ENCODE data around the gene RPL18.
A peak's percentile ranks its signal among the peaks of the same experiment; 100 is the strongest.

Gene RPL18

DNA sequence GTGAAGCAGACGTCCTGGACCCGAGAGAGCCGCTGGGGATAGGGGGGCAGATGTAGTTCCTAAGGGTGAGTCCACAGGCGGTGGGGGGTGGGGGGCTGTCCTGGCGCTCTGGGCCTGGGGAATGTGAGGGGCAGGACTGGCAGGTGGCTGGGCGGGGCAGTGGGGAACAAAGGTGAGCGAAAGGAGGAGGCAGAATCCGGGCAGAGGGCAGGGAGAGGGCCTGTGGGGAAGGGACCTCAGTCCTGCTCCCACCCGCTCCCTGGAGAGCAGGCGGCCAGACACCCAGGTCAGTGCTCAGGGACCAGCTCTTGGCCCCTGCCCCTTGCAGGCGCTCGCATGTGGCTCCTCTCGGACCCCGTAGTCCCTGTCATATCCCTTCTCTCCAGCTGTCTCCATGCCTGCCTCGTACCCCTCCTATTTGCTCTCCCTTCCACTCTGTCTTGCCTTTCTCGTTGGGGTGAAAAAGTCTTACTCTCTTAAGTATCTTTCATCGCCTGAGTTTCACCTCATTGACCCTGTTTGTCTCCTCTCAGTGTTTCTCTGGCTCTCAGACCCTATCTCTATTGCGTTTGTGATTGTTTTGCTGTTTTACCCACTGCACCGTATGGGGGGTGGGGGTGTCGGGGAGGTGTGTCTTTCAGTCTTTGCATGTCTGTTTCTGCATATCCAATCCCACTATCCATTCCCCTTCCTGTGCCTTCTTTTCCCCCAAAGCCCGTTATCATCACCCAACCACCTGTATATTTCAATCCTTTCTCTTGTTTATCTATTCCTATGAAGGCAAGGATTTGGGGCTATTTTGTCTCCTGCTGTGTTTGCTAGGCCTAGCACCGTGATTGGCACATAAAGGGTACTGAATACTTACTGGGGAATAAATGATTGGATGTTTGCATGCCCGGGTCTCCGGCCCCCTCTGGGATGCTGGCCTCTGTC, 6.1 kb upstream of the RPL18 start:
- H3K9ac ChIP-seq (ENCODE audit: low read length), result no peak overlapping the region
- H3K27ac ChIP-seq (ENCODE audit: low read depth, low read length), result no peak overlapping the region
- peak overlapping the region; percentile 63 for H3K4me3 ChIP-seq (ENCODE audit: low read length)
- no peaks in the 10 kb centered on the region for H3K27me3 ChIP-seq (ENCODE audit: control insufficient read depth, insufficient read depth, low read length)
- H3K4me1 ChIP-seq (ENCODE audit: control insufficient read depth, insufficient read depth, low read length), result peaks cover 10% of the 10 kb centered on the region
- no peaks in the 10 kb centered on the region for H3K36me3 ChIP-seq (ENCODE audit: control insufficient read depth, insufficient read depth, low read length)

DNA sequence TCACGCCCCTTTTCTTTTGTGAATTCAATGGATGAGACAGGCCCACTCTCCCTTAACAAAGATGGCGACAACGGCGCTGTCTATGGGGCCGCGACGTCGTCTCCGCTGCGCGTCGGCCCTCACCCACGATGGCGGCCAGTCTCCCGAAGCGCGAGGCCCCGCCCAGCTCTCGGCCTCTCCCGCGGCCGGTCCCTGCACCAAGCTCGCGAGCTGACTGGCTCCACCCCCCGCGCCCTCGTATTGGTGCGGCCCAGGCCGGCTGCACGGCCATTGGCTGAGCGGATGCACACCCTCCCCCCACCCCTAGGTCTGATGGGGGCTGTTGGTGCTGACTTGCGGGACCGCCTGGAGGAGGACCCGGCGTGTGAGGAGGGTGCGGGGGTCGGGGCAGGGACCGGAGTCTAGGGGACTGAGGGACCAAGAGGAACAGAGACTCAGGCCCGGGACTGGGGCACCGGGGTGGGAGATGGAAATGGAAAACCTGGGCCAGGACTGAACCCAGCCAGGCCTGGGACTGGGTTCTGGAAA, 5.2 kb upstream of the RPL18 start:
- no peaks in the 10 kb centered on the region for H3K27me3 ChIP-seq (ENCODE audit: control insufficient read depth, insufficient read depth, low read length)
- H3K4me3 ChIP-seq (ENCODE audit: low read length), result peak overlapping the region; percentile 65
- peaks cover 8% of the 10 kb centered on the region for H3K4me1 ChIP-seq (ENCODE audit: control insufficient read depth, insufficient read depth, low read length)

GRCh38 chr19:48623556-48624066, 4.6 kb upstream of the RPL18 start:
- Histone ChIP-seq H3K36me3 (ENCODE audit: control insufficient read depth, insufficient read depth, low read length) (no peaks in the 10 kb centered on the region), H3K9ac (ENCODE audit: low read length) (peak overlapping the region; percentile 6), H3K27ac (ENCODE audit: low read depth, low read length) (peak overlapping the region; percentile 79), H3K4me3 (ENCODE audit: low read length) (peak overlapping the region; percentile 65), H3K27me3 (ENCODE audit: control insufficient read depth, insufficient read depth, low read length) (no peaks in the 10 kb centered on the region), H3K4me1 (ENCODE audit: control insufficient read depth, insufficient read depth, low read length) (peaks cover 8% of the 10 kb centered on the region)

More for the DNA sequence above, 5.2 kb upstream of the RPL18 start:
- H3K36me3 ChIP-seq (ENCODE audit: control insufficient read depth, insufficient read depth, low read length), result no peaks in the 10 kb centered on the region
- peak overlapping the region; percentile 6 for H3K9ac ChIP-seq (ENCODE audit: low read length)
- peak overlapping the region; percentile 79 for H3K27ac ChIP-seq (ENCODE audit: low read depth, low read length)

- peaks cover 22% of the 10 kb centered on the region for H3K4me1 ChIP-seq (ENCODE audit: control insufficient read depth, insufficient read depth, low read length)
- peak overlapping the region; percentile 70 for H3K4me3 ChIP-seq (ENCODE audit: low read length)
- H3K9ac ChIP-seq (ENCODE audit: low read length), result peak overlapping the region; percentile 53
- H3K27me3 ChIP-seq (ENCODE audit: control insufficient read depth, insufficient read depth, low read length), result no peaks in the 10 kb centered on the region
- peaks cover 24% of the 10 kb centered on the region for H3K36me3 ChIP-seq (ENCODE audit: control insufficient read depth, insufficient read depth, low read length)
- H3K27ac ChIP-seq (ENCODE audit: low read depth, low read length), result peak overlapping the region; percentile 90
Observed at GRCh38 chr19:48619692-48620585, 961 bp upstream of the RPL18 start.

- Histone ChIP-seq H3K9ac (ENCODE audit: low read length) (peak overlapping the region; percentile 82), H3K4me1 (ENCODE audit: control insufficient read depth, insufficient read depth, low read length) (peaks cover 17% of the 10 kb centered on the region), H3K27me3 (ENCODE audit: control insufficient read depth, insufficient read depth, low read length) (no peaks in the 10 kb centered on the region), H3K4me3 (ENCODE audit: low read length) (peak overlapping the region; percentile 96), H3K27ac (ENCODE audit: low read depth, low read length) (peak overlapping the region; percentile 90), H3K36me3 (ENCODE audit: control insufficient read depth, insufficient read depth, low read length) (peaks cover 24% of the 10 kb centered on the region)
Observed at GRCh38 chr19:48618278-48618915, 581 bp downstream of the RPL18 start.

GRCh38 chr19:48617146-48617937, 1.6 kb downstream of the RPL18 start:
- H3K27me3 ChIP-seq (ENCODE audit: control insufficient read depth, insufficient read depth, low read length), result no peaks in the 10 kb centered on the region
- peaks cover 24% of the 10 kb centered on the region for H3K36me3 ChIP-seq (ENCODE audit: control insufficient read depth, insufficient read depth, low read length)
- H3K9ac ChIP-seq (ENCODE audit: low read length), result no peak overlapping the region
- H3K4me3 ChIP-seq (ENCODE audit: low read length), result peak overlapping the region; percentile 96
- H3K4me1 ChIP-seq (ENCODE audit: control insufficient read depth, insufficient read depth, low read length), result peaks cover 14% of the 10 kb centered on the region
- H3K27ac ChIP-seq (ENCODE audit: low read depth, low read length), result peak overlapping the region; percentile 30

GRCh38 chr19:48616491-48617056, 2.4 kb downstream of the RPL18 start:
- no peaks in the 10 kb centered on the region for H3K27me3 ChIP-seq (ENCODE audit: control insufficient read depth, insufficient read depth, low read length)
- no peak overlapping the region for H3K4me3 ChIP-seq (ENCODE audit: low read length)
- no peak overlapping the region for H3K9ac ChIP-seq (ENCODE audit: low read length)
- peaks cover 14% of the 10 kb centered on the region for H3K4me1 ChIP-seq (ENCODE audit: control insufficient read depth, insufficient read depth, low read length)
- H3K36me3 ChIP-seq (ENCODE audit: control insufficient read depth, insufficient read depth, low read length), result peaks cover 24% of the 10 kb centered on the region
- no peak overlapping the region for H3K27ac ChIP-seq (ENCODE audit: low read depth, low read length)

DNA sequence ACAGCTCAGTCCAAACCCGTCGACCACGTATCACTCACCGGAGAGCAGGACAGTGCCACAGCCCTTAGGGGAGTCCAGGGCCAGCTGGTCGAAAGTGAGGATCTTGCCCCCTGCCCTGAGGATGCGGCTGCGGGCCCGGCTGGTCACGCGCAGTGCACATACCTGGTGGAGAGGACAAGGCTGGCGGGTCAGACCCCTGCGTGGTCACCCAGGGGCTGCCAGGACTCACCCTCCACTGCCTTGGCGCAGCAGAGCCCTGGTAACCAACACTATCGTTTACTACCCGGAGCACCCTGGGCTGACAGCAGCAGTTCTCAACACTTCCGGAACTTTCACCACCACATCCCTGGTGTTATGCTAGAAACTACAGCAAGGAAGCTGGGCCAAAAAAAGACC, 2.9 kb downstream of the RPL18 start:
- H3K4me1 ChIP-seq (ENCODE audit: control insufficient read depth, insufficient read depth, low read length), result peaks cover 14% of the 10 kb centered on the region
- H3K9ac ChIP-seq (ENCODE audit: low read length), result no peak overlapping the region
- no peak overlapping the region for H3K27ac ChIP-seq (ENCODE audit: low read depth, low read length)
- H3K4me3 ChIP-seq (ENCODE audit: low read length), result no peak overlapping the region
- peaks cover 24% of the 10 kb centered on the region for H3K36me3 ChIP-seq (ENCODE audit: control insufficient read depth, insufficient read depth, low read length)
- H3K27me3 ChIP-seq (ENCODE audit: control insufficient read depth, insufficient read depth, low read length), result no peaks in the 10 kb centered on the region

DNA sequence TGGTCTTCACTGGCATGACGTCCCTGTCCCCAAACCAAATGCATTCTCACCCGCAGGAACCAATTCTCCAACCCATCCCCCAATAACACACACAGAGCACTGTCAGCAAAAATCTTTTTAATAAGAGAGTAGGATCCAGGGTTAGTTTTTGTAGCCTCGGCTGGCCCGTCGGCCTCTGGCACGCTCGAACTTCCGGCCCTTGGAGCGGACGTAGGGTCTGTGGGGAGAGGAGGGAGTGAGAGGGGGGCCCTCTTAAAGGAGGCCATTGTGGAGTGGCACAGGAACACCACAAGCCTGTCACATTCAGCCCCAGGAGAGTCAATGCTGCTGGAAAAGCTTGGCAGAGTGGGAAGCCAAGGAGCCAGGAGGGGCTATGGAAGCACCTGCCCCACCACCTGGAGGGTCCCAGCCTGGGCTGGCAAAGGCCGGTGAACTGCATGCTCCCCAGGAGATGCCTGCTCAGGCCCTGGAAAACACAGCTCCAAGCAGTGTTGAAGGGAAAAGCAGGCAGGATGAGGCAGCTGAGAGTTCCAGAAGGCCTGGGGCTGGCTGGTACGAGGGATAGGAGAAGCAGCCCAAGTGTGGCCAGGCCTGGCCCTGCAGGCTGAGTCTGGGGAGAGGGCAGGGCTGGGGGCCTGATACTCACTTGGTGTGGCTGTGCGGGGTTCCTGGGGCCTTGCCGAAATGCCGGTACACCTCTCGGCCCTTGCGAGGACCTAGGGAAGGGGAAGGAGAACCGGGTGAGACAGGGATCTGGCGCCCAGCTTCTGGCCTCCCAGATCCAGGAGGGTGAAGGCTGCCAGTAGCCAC, 3.5 kb downstream of the RPL18 start:
- Histone ChIP-seq H3K27me3 (ENCODE audit: control insufficient read depth, insufficient read depth, low read length) (no peaks in the 10 kb centered on the region), H3K27ac (ENCODE audit: low read depth, low read length) (no peak overlapping the region), H3K9ac (ENCODE audit: low read length) (no peak overlapping the region), H3K36me3 (ENCODE audit: control insufficient read depth, insufficient read depth, low read length) (peaks cover 24% of the 10 kb centered on the region), H3K4me3 (ENCODE audit: low read length) (no peak overlapping the region), H3K4me1 (ENCODE audit: control insufficient read depth, insufficient read depth, low read length) (peaks cover 14% of the 10 kb centered on the region)

DNA sequence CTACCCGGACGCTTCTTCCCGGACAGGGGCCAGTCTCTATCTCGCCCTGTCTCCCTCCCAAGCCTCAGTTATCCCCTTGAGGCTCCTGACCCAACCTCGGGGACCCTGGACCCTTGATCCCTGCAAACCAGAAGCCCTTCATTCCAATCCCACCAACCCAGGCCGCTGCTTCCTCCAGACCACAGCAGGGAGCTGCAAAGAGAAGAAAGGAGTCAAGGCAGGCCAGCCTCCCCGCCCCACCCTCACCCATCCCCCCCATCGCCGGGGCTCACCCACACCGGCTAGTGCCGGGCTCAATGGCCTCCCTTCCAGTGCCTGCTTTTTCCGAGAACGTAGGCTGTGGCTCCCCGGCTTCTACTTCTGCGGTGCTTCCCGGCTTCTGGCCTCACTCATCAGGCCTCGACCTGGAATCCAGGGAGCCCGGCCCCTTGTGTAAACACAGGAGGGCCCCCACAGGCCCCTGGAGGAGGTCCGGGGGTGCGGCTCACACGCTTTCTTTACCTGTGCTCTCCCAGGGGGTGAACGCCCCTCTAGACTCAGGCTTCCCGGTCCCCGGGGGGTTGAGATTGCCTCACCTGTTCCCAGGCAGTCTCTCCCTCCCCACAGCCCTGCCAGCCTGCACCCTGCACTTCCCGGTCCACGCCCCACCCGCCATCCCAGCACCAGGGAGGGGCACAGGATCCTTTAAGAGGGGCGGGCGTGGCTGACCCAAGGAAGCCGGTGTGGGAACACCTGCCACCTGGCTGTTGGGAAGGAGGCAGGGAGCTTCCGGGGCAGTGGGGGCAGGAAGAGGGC, 4.3 kb downstream of the RPL18 start, which contains the start of gene FAM83E:
TSS of gene FAM83E (minus strand) at position 641 of the 795 bp plus-strand sequence. CDS start 1,704 bp downstream, outside the sequence.
- no peaks in the 10 kb centered on the region for H3K27me3 ChIP-seq (ENCODE audit: control insufficient read depth, insufficient read depth, low read length)
- H3K4me3 ChIP-seq (ENCODE audit: low read length), result peak within 1 kb of the TSS; percentile 58
- H3K36me3 ChIP-seq (ENCODE audit: control insufficient read depth, insufficient read depth, low read length), result peaks cover 24% of the 10 kb centered on the region
- H3K4me1 ChIP-seq (ENCODE audit: control insufficient read depth, insufficient read depth, low read length), result peaks cover 14% of the 10 kb centered on the region
- H3K9ac ChIP-seq (ENCODE audit: low read length), result peak within 1 kb of the TSS; percentile 28
- H3K27ac ChIP-seq (ENCODE audit: low read depth, low read length), result no peak within 1 kb of the TSS

Measured in rectal smooth muscle tissue (tissue), 1 donor.